Measurements from ENCODE around the gene PIERCE2. TPM values are rescaled to one million over a fixed set of nuclear protein-coding genes. Genes with fewer than 3 reads are reported as not detected.

PIERCE2 gene
- total and polyA plus RNA-seq, 2 of the 4 experiments (the other 2 are of a cell fraction): 0.36 to 0.48 TPM

DNA sequence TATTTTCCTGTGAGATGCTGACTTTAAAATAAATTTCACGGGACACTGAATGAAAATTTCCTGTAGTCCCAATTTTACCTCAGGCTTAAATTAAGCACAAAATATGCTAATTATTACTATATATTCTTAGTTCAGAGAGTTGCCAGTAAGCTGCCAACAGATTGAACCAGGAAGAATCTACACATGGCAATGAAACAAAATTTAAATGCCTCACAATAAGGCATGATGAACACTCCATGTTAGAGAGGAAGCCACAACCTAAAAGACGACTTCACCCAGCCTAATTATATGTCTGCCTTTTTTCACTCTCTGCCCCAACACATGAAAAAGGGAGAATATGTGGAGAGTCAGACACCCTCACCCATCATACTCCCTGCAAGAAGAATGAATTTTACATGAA, 60.0 kb downstream of the PIERCE2 start:
- Histone ChIP-seq H4K5ac (ENCODE audit: low read depth, low read length) (no peak overlapping the region), H4K91ac (ENCODE audit: insufficient read depth, low read depth, low read length) (no peak overlapping the region), H3K36me3 (ENCODE audit: control insufficient read depth, insufficient read depth, low read length) (no peaks in the 10 kb centered on the region), H3K23ac (ENCODE audit: low read depth, low read length) (no peak overlapping the region), H3K9ac (ENCODE audit: low read depth, low read length) (no peak overlapping the region), H3K4me3 (ENCODE audit: insufficient read depth, low read depth, low read length) (no peak overlapping the region), H2AFZ (replicated peaks; ENCODE audit: low read length, poor library complexity) (no peak overlapping the region), H2BK15ac (ENCODE audit: low read depth, low read length) (no peak overlapping the region), H3K9me3 (ENCODE audit: control insufficient read depth, insufficient read depth, low read length) (no peaks in the 10 kb centered on the region), H3K4me2 (ENCODE audit: low read depth, low read length) (no peak overlapping the region), H3K27me3 (ENCODE audit: control insufficient read depth, insufficient read depth, low read length) (no peaks in the 10 kb centered on the region), H3K56ac (ENCODE audit: extremely low read depth, insufficient read depth, low read length) (no peak overlapping the region), H2BK5ac (ENCODE audit: low read depth, low read length, poor library complexity, severe bottlenecking) (no peak overlapping the region), H3K9me1 (ENCODE audit: insufficient read depth, low read length) (no peaks in the 10 kb centered on the region), H2AK9ac (replicated peaks; ENCODE audit: low read depth, low read length, poor library complexity) (no peak overlapping the region), H3K27ac (ENCODE audit: insufficient read depth, low read length) (no peak overlapping the region), H2AK5ac (ENCODE audit: low read depth, low read length) (no peak overlapping the region), H3K14ac (replicated peaks; ENCODE audit: low read depth, low read length) (no peak overlapping the region), H2BK20ac (ENCODE audit: low read depth, low read length) (no peak overlapping the region), H3K4ac (ENCODE audit: low read depth, low read length) (no peak overlapping the region), H2BK120ac (ENCODE audit: low read depth, low read length) (no peak overlapping the region), H3K79me1 (ENCODE audit: low read depth in 1 of 2, low read length in 2 of 2) (no peaks in the 10 kb centered on the region), H3K4me1 (ENCODE audit: control insufficient read depth, insufficient read depth, low read length) (no peaks in the 10 kb centered on the region), H3K18ac (ENCODE audit: low read depth, low read length) (no peak overlapping the region), H4K8ac (ENCODE audit: low read depth in 2 of 2, low read length in 2 of 2) (no peak overlapping the region), H4K20me1 (ENCODE audit: insufficient read depth, low read length) (no peaks in the 10 kb centered on the region)
- no TSS peak for BruUV-seq (replicated peaks)
- ChIA-PET CTCF (no interaction called here), POLR2A (ENCODE audit: unreplicated experiment) (no interaction called here)
- no CpG with 5 or more reads among the region's 2 CpGs for WGBS, 2 experiments (ENCODE audit: extremely low coverage in 2 of 2, insufficient read length in 1 of 2)
- dilution Hi-C loops (cut with HindIII; ENCODE audit: low sequenced_read_pairs, unreplicated experiment): no loop called here
- in situ Hi-C loops (cut with MboI; ENCODE audit: low sequenced_read_pairs): no loop called here
- ATAC-seq (ENCODE audit: low read depth) (no peak), DNase-seq (no peak)
- intact Hi-C loops (cut with micrococcal nuclease): no loop called here
- TF ChIP-seq NFE2L2 (IDR thresholded peaks at IDR 0.05; ENCODE audit: low read depth, low read length) (no peak), FOS (IDR thresholded peaks at IDR 0.05; ENCODE audit: low read depth, low read length) (no peak), ELK1 (IDR thresholded peaks at IDR 0.05; ENCODE audit: borderline replicate concordance, low read depth, low read length) (no peak), MAFK (IDR thresholded peaks at IDR 0.05; ENCODE audit: low read depth, low read length) (no peak), POLR2A (IDR thresholded peaks at IDR 0.05; ENCODE audit: low read depth, low read length) (no peak), RAD21 (IDR thresholded peaks at IDR 0.05; ENCODE audit: low read length) (no peak), MAZ (IDR thresholded peaks at IDR 0.05; ENCODE audit: borderline replicate concordance, low read depth, low read length) (no peak), CEBPB (IDR thresholded peaks at IDR 0.05; ENCODE audit: low read depth, low read length) (no peak), CHD1 (IDR thresholded peaks at IDR 0.05; ENCODE audit: low read depth, low read length) (no peak), SMC3 (IDR thresholded peaks at IDR 0.05; ENCODE audit: low read depth, low read length) (no peak), MXI1 (IDR thresholded peaks at IDR 0.05; ENCODE audit: borderline replicate concordance, low read depth, low read length) (no peak), BHLHE40 (IDR thresholded peaks at IDR 0.05; ENCODE audit: low read depth, low read length) (no peak), RCOR1 (IDR thresholded peaks at IDR 0.05; ENCODE audit: insufficient replicate concordance, low read length) (no peak), RFX5 (IDR thresholded peaks at IDR 0.05; ENCODE audit: low read depth, low read length) (no peak)
- TF ChIP-seq, protein P1, sequence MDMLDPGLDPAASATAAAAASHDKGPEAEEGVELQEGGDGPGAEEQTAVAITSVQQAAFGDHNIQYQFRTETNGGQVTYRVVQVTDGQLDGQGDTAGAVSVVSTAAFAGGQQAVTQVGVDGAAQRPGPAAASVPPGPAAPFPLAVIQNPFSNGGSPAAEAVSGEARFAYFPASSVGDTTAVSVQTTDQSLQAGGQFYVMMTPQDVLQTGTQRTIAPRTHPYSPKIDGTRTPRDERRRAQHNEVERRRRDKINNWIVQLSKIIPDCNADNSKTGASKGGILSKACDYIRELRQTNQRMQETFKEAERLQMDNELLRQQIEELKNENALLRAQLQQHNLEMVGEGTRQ (IDR thresholded peaks at IDR 0.05; ENCODE audit: low read depth, low read length): no peak
- TF ChIP-seq, protein P2, sequence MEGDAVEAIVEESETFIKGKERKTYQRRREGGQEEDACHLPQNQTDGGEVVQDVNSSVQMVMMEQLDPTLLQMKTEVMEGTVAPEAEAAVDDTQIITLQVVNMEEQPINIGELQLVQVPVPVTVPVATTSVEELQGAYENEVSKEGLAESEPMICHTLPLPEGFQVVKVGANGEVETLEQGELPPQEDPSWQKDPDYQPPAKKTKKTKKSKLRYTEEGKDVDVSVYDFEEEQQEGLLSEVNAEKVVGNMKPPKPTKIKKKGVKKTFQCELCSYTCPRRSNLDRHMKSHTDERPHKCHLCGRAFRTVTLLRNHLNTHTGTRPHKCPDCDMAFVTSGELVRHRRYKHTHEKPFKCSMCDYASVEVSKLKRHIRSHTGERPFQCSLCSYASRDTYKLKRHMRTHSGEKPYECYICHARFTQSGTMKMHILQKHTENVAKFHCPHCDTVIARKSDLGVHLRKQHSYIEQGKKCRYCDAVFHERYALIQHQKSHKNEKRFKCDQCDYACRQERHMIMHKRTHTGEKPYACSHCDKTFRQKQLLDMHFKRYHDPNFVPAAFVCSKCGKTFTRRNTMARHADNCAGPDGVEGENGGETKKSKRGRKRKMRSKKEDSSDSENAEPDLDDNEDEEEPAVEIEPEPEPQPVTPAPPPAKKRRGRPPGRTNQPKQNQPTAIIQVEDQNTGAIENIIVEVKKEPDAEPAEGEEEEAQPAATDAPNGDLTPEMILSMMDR (conservative IDR thresholded peaks at IDR 0.05; ENCODE audit: low read depth, low read length): no peak
